ENCODE data around the gene GPAT2.
"Not testable (repeated sequence)": the region's sequence is repeated elsewhere in the genome, so short reads cannot be mapped to it uniquely, and the experiment has no call there.

GRCh38 chr2:96010320-96011128 is 24.2 kb downstream of the GPAT2 start:
- not testable (repeated sequence) for TF ChIP-seq EZH2 (IDR thresholded peaks at IDR 0.05; ENCODE audit: insufficient read depth, poor library complexity, severe bottlenecking); EZH2phosphoT487 (IDR thresholded peaks at IDR 0.05; ENCODE audit: insufficient read depth, low read depth)

Data from GM23248 (cell line).